ENCODE data around the gene PWP2. TPM values are rescaled to one million over a fixed set of nuclear protein-coding genes. Genes with fewer than 3 reads are reported as not detected.
"Not testable (repeated sequence)": the region's sequence is repeated elsewhere in the genome, so short reads cannot be mapped to it uniquely, and the experiment has no call there.

PWP2 gene
- polyA plus RNA-seq, 4 donors: 6.7 to 44.0 (median 17.7) TPM

DNA sequence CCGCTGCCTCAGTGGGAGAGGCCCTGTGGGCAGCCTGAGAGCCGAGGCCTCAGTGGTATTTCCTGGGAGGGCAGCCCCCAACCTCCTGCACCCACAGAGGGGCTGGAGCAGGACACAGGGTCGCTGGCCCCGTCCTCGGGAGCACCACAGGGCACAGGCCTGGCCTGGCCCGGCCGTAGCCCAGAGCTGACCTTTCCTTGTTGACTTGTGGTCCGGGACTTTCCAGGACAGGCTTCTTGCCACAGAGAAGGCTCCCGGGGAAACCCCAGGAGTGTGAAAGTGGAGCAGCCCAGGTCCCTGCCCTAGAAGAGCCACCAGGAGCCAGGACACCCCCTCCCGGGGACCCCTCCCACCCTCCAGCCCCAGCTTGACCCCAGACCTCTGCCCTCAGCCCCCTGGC is 63.7 kb downstream of the PWP2 start:
- H3K36me3 ChIP-seq (ENCODE audit: control insufficient read depth in 3 of 3, insufficient read depth in 2 of 3, low read depth in 1 of 3, low read length in 3 of 3); DNase-seq; H3K4me1 ChIP-seq (ENCODE audit: control insufficient read depth in 3 of 3, insufficient read depth in 2 of 3, low read depth in 1 of 3, low read length in 2 of 3); H3K27ac ChIP-seq (ENCODE audit: low read depth in 1 of 3, low read length in 2 of 3); H3K4me3 ChIP-seq (ENCODE audit: low read depth in 1 of 3, low read length in 3 of 3); FAIRE-seq; H3K9me3 ChIP-seq (ENCODE audit: control insufficient read depth in 2 of 2, insufficient read depth in 1 of 2, low read depth in 1 of 2, low read length in 1 of 2); H3K27me3 ChIP-seq (ENCODE audit: control insufficient read depth in 3 of 3, insufficient read depth in 3 of 3, low read length in 3 of 3): not testable (repeated sequence)
- 22% methylated on average over 6 of the region's 10 CpGs; no CpG with 5 or more reads in 2 of the 3 donors for WGBS, 3 donors

GRCh38 chr21:44171962-44172572 is 64.9 kb downstream of the PWP2 start:
- H3K9me3 ChIP-seq (ENCODE audit: control insufficient read depth in 2 of 2, insufficient read depth in 1 of 2, low read depth in 1 of 2, low read length in 1 of 2); H3K27me3 ChIP-seq (ENCODE audit: control insufficient read depth in 3 of 3, insufficient read depth in 3 of 3, low read length in 3 of 3); H3K27ac ChIP-seq (ENCODE audit: low read depth in 1 of 3, low read length in 2 of 3); DNase-seq; H3K4me1 ChIP-seq (ENCODE audit: control insufficient read depth in 3 of 3, insufficient read depth in 2 of 3, low read depth in 1 of 3, low read length in 2 of 3); H3K36me3 ChIP-seq (ENCODE audit: control insufficient read depth in 3 of 3, insufficient read depth in 2 of 3, low read depth in 1 of 3, low read length in 3 of 3); H3K4me3 ChIP-seq (ENCODE audit: low read depth in 1 of 3, low read length in 3 of 3); FAIRE-seq: not testable (repeated sequence)
- WGBS, 3 donors: no CpG with 5 or more reads among the region's 13 CpGs

DNA sequence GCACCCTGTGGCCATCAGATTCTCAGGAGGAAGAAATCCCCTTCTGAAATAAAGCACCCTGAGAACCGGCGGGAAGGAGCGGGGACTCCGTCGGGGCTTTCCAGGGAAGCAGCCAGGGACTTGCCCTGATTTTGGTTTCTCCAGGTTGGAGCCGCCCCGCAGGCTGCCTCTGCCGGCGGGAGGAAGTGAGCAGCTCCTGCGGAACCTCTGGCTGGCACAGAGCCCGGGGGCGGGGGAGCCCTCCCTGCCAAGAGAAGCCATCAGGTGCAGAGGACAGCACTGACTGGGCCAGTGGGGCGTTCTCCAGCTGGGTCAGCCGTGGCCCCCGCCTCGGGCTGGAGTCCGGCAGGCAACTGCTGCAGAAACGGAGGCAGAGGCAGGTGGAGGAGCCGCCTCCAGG is 65.5 kb downstream of the PWP2 start:
- not testable (repeated sequence) for H3K27ac ChIP-seq (ENCODE audit: low read depth in 1 of 3, low read length in 2 of 3); H3K27me3 ChIP-seq (ENCODE audit: control insufficient read depth in 3 of 3, insufficient read depth in 3 of 3, low read length in 3 of 3); H3K4me3 ChIP-seq (ENCODE audit: low read depth in 1 of 3, low read length in 3 of 3); DNase-seq; H3K36me3 ChIP-seq (ENCODE audit: control insufficient read depth in 3 of 3, insufficient read depth in 2 of 3, low read depth in 1 of 3, low read length in 3 of 3); FAIRE-seq; H3K9me3 ChIP-seq (ENCODE audit: control insufficient read depth in 2 of 2, insufficient read depth in 1 of 2, low read depth in 1 of 2, low read length in 1 of 2); H3K4me1 ChIP-seq (ENCODE audit: control insufficient read depth in 3 of 3, insufficient read depth in 2 of 3, low read depth in 1 of 3, low read length in 2 of 3)
- no CpG with 5 or more reads among the region's 19 CpGs for WGBS, 3 donors

DNA sequence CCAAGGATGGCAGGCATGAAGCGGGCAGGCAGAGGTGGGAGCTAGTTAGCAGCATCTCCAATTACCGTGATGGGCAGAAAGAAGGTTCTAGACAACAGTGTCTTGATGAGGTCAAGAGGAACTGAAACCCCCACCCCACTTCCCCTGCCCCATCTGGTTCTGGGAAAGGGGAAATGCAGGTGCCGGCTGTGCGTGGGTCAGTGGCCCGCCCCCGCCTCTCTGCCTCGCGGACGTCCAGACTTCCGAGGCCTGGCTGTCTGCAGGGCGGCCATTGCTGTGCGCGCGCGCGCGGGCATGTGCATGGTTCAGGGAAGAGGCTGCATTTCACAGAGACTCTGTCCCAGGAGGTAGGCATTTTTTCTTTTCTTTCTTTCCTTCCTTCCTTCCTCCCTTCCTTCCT is 68.0 kb downstream of the PWP2 start:
- 90% methylated on average over 12 of the region's 17 CpGs; no CpG with 5 or more reads in 2 of the 3 donors for WGBS, 3 donors
- H3K27ac ChIP-seq (ENCODE audit: low read depth in 1 of 3, low read length in 2 of 3); H3K27me3 ChIP-seq (ENCODE audit: control insufficient read depth in 3 of 3, insufficient read depth in 3 of 3, low read length in 3 of 3); DNase-seq; H3K9me3 ChIP-seq (ENCODE audit: control insufficient read depth in 2 of 2, insufficient read depth in 1 of 2, low read depth in 1 of 2, low read length in 1 of 2); H3K4me3 ChIP-seq (ENCODE audit: low read depth in 1 of 3, low read length in 3 of 3); H3K4me1 ChIP-seq (ENCODE audit: control insufficient read depth in 3 of 3, insufficient read depth in 2 of 3, low read depth in 1 of 3, low read length in 2 of 3); FAIRE-seq; H3K36me3 ChIP-seq (ENCODE audit: control insufficient read depth in 3 of 3, insufficient read depth in 2 of 3, low read depth in 1 of 3, low read length in 3 of 3): not testable (repeated sequence)

DNA sequence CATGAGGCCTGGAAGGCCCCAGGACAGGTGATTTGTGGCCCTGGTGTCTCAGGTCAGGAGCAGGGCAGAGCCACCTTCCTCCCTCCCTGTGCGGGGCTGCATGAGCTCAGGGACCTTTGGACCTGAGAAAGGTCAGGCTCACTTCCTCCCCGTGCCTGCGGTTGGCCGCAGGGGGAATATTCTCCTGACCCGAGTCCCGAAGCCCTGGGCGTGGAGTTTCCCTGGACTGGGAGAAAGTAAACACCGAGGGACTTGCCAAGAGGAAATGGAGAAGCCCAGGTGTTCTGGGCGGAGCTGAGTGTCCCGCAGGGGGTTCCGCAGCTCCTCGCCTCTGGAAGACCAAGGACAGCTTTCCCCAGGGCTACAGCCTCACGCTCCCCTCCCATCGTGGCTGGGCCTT is 68.9 kb downstream of the PWP2 start:
- 10 to 58% methylated on average over 2 to 5 of the region's 14 CpGs; no CpG with 5 or more reads in 1 of the 3 donors for WGBS, 3 donors
- not testable (repeated sequence) for H3K27ac ChIP-seq (ENCODE audit: low read depth in 1 of 3, low read length in 2 of 3); H3K4me1 ChIP-seq (ENCODE audit: control insufficient read depth in 3 of 3, insufficient read depth in 2 of 3, low read depth in 1 of 3, low read length in 2 of 3); H3K27me3 ChIP-seq (ENCODE audit: control insufficient read depth in 3 of 3, insufficient read depth in 3 of 3, low read length in 3 of 3); H3K36me3 ChIP-seq (ENCODE audit: control insufficient read depth in 3 of 3, insufficient read depth in 2 of 3, low read depth in 1 of 3, low read length in 3 of 3); H3K4me3 ChIP-seq (ENCODE audit: low read depth in 1 of 3, low read length in 3 of 3); H3K9me3 ChIP-seq (ENCODE audit: control insufficient read depth in 2 of 2, insufficient read depth in 1 of 2, low read depth in 1 of 2, low read length in 1 of 2); FAIRE-seq; DNase-seq

Other genes starting within 250 kb of the PWP2 start
- gene AGPAT3, start 242.2 kb upstream of the PWP2 start, polyA plus RNA-seq: 10 to 100 TPM; 21.3 to 93.2 (median 42.8) TPM
- 10 to 100 TPM in 2 of 4 donors, 1 to 10 TPM in 2; 8.4 to 35.4 (median 11.3) TPM for gene TRAPPC10, start 95.1 kb upstream of the PWP2 start, polyA plus RNA-seq
- gene GATD3, start 26.3 kb downstream of the PWP2 start, polyA plus RNA-seq: 10 to 100 TPM in 3 of 4 donors, 1 to 10 TPM in 1; 7.8 to 70.2 (median 33.3) TPM
- gene ICOSLG, start 133.5 kb downstream of the PWP2 start, polyA plus RNA-seq: 1 to 10 TPM in 3 of 4 donors, under 1 TPM in 1; 0.89 to 3.3 (median 2.9) TPM
- under 1 TPM in 1 of 4 donors, not detected in 3; 0.07 TPM for gene DNMT3L, start 154.5 kb downstream of the PWP2 start, polyA plus RNA-seq
- 1 to 10 TPM in 1 of 4 donors, under 1 TPM in 1, not detected in 2; 0.06 to 7.0 TPM for gene AIRE, start 178.5 kb downstream of the PWP2 start, polyA plus RNA-seq
- 100 to 1,000 TPM; 138 to 281 (median 216) TPM for gene PFKL, start 192.7 kb downstream of the PWP2 start, polyA plus RNA-seq
- 10 to 100 TPM; 17.9 to 35.9 (median 32.3) TPM for gene CFAP410, start 232.0 kb downstream of the PWP2 start, polyA plus RNA-seq
- gene TRPM2, start 246.2 kb downstream of the PWP2 start, polyA plus RNA-seq: 1 to 10 TPM in 3 of 4 donors, under 1 TPM in 1; 0.89 to 2.7 (median 2.3) TPM